Breast epithelium (tissue), 3 donors: ENCODE results near the gene ATAD3A.

Experiments
- POLR2A ChIP-seq: fragments of 450-650 bp; IDR thresholded peaks from one replicate; pipeline ENCODE4 v1.6.1; 2016; ENCODE audit warnings: antibody characterized with exemption, mild to moderate bottlenecking, moderate library complexity
- POLR2AphosphoS5 ChIP-seq, 3 donors: sonication (generic); formaldehyde crosslinking; IDR thresholded peaks; one replicate each; pipeline ENCODE4 v1.6.1; 2017; ENCODE audit warnings: antibody characterized with exemption in 3 of 3
- TF ChIP-seq, protein P1 (sequence below), 3 donors: fragments of 450-650 bp; IDR thresholded peaks; one replicate each; pipeline ENCODE4 v1.5.1; 2016 to 2017; ENCODE audit warnings: antibody characterized with exemption in 3 of 3, mild to moderate bottlenecking in 3 of 3, moderate library complexity in 3 of 3

DNA sequence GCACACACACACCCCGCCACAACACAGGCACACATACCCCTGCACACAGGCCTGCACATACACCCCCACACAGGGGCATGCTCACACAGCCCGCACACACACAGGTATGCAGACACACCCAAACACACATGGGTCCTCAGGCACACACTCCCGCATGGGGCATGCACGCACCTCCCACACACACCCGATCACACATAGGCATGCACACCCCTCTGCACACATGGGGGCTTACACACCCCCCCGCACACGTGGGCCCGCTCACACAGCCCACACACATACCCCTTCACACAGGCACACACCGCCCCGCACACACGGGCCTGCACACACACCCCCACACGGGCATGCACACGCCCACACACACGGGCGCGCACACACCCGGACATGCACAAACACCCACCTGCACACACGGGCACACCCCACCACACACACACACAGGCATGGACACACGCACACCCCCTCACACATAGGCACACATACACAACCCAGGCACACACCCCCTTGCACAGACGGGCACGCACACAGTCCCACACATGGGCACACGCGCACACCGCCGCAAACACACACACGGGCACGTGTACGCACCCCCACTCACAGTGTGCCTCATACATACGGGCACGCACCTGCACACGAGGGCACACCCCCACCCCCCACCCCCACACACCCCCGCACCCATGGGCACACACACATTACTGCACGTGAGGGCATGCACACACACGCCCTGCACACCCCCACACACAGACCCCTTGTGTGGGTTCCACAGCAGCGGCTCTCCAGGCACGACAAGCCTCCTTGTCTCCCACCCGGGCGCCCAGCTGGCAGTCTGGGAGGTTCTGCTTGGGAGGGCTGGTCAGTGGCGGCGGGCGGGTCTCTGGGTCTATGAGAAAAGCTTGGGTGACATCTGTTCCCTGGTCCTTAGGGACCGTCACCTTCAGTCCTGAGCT is 32.1 kb upstream of the ATAD3A start:
- TF ChIP-seq, protein P1, sequence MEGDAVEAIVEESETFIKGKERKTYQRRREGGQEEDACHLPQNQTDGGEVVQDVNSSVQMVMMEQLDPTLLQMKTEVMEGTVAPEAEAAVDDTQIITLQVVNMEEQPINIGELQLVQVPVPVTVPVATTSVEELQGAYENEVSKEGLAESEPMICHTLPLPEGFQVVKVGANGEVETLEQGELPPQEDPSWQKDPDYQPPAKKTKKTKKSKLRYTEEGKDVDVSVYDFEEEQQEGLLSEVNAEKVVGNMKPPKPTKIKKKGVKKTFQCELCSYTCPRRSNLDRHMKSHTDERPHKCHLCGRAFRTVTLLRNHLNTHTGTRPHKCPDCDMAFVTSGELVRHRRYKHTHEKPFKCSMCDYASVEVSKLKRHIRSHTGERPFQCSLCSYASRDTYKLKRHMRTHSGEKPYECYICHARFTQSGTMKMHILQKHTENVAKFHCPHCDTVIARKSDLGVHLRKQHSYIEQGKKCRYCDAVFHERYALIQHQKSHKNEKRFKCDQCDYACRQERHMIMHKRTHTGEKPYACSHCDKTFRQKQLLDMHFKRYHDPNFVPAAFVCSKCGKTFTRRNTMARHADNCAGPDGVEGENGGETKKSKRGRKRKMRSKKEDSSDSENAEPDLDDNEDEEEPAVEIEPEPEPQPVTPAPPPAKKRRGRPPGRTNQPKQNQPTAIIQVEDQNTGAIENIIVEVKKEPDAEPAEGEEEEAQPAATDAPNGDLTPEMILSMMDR (IDR thresholded peaks at IDR 0.05) = no peak
- TF ChIP-seq POLR2A = no peak
- TF ChIP-seq POLR2AphosphoS5 (IDR thresholded peaks at IDR 0.05) = no peak
